AG10803 (cell line): Measurements from ENCODE around the gene DNMT3L.

Experiments used
- DNase-seq: peaks from one replicate; pipeline ENCODE4 v3.0.0; 2010; ENCODE audit warnings: low read depth
- H3K4me3 ChIP-seq: 2 replicates; pipeline ENCODE4 v1.5.1; 2011; ENCODE audit warnings: mild to moderate bottlenecking, low read length, control low read depth
- TF ChIP-seq, protein P1 (sequence below): conservative IDR thresholded peaks from 2 replicates; pipeline ENCODE4 v1.5.1; 2011; ENCODE audit warnings: mild to moderate bottlenecking, low read length, control low read depth, inconsistent platforms

DNMT3L gene

DNA sequence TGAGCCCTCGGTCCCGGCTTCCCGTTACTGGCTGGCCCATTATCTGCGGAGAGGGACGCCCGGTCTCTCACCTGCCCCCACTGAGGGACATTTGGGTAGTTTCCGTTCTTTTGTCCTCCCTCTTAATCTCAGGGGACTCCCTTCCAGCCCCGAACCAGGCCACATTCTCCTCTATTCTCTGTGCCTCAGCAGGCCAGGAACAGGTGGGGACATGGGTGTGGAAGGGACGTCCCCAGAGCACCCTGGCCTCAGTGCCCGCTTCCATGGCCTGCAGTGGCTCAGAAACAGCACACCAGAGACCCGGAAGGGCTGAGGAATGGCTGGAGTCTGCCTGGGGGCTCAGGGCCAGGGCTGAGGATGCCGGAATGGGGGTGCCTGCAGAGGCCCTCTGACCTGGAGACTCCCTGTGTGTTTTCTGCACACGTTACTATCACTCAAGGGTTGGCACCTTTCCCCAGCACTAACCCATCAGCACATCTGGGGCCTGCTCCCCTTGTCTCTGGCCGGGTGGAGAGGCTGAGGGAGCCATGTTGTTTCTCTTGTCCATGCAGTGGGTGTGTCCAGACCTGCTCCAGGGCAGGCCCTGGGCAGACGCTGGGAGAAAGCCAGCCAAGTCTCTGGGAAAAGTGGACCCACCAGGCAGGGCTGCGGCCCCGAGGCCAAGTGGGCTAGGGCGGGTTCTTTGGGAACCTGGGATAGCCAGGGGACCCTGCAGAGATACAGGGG, 10.0 kb upstream of the DNMT3L start:
- TF ChIP-seq, protein P1, sequence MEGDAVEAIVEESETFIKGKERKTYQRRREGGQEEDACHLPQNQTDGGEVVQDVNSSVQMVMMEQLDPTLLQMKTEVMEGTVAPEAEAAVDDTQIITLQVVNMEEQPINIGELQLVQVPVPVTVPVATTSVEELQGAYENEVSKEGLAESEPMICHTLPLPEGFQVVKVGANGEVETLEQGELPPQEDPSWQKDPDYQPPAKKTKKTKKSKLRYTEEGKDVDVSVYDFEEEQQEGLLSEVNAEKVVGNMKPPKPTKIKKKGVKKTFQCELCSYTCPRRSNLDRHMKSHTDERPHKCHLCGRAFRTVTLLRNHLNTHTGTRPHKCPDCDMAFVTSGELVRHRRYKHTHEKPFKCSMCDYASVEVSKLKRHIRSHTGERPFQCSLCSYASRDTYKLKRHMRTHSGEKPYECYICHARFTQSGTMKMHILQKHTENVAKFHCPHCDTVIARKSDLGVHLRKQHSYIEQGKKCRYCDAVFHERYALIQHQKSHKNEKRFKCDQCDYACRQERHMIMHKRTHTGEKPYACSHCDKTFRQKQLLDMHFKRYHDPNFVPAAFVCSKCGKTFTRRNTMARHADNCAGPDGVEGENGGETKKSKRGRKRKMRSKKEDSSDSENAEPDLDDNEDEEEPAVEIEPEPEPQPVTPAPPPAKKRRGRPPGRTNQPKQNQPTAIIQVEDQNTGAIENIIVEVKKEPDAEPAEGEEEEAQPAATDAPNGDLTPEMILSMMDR, result no peak
- DNase-seq, result no peak
- H3K4me3 ChIP-seq, result no peak overlapping the region

DNA sequence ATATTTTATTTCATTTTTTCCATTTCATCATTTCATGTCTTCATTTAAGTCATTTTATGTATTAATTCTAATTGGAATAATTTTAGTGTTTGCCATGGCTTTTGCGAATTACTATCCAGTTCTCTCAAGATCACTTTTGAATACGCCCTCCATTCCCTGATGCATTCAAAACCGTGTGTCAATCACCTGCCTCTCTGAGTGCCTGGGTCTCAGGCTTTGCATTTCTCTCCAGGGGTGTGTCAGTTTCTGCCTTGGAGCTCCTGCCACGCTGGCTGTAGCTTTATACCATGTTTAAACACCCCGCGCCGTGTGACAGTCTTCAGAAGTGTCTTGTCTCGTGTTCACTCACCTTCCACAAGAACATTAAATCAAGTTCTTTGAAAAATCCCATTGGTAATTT, 7.4 kb upstream of the DNMT3L start:
- no peak for DNase-seq
- H3K4me3 ChIP-seq, result no peak overlapping the region
- TF ChIP-seq, protein P1, result no peak

DNA sequence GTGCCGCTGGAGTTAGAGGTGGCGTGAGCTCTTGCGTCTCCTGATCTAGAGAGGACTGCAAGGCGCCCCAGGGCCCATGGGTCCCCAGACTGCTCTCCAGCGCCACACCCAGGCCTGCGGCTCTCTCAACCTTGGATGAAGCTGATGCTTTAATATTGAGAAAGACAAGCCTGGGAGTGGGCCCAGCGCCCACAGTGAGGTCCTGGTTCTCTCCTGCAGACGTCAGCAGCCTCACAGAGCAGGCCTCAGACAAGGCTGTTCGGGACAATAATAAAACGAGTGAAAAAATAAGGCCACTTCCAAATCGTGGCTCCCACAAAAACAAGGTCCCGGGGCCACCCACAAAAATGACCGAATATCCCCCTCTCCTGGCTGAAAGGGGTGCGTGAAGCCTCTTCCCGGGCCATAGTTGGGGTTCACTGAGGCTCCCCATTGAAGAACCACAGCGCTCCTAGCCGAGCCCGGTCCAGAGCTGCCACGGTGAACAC, 6.0 kb upstream of the DNMT3L start:
- DNase-seq, result no peak

DNA sequence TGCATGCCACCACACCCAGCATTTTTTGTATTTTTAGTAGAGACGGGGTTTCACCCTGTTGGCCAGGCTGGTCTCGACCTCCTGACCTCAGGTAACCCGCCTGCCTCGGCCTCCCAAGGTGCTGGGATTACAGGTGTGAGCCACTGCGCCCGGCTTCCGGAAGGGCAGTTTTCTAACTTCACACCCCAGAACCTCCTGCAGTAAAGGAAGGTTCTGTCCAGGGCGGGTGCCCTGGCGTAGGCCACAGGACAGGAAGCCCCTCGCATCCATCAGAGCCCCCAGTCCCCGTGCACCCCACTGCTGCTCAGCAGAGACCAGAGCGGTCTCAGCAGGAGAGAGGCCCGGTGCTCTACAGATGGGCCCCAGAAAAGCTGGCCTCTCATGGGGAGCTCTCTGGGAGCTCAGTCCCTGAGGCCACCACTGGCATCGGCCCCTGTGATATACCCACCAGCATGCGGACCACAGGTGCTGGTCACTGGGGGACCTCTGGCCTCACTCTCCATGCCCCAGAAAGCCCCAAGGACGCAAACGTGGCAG, 4.1 kb upstream of the DNMT3L start:
- no peak overlapping the region for H3K4me3 ChIP-seq
- TF ChIP-seq, protein P1, result no peak
- no peak for DNase-seq

More for the DNA sequence above, 6.0 kb upstream of the DNMT3L start:
- H3K4me3 ChIP-seq, result no peak overlapping the region
- TF ChIP-seq, protein P1, result no peak; the same call in 1 of the 2 replicates

DNA sequence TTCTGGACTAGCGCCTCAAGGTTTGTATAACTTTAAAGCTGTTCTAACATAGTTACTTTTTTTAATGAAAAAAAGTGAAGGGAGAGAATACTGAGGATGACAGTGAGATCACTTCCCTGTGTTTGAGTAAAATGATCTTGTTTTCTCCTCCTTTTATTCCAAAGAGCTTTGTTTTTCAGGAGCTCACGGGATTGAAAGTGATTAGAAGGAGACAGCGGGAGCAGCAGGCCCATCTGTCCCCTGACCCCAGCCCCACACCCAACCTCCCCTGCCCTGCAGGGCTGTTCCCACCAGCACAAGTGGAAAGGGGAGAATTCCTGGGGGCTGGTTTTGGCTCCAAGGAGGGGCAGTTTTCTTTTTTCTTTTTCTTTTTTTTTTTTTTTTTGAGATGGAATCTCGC, 2.1 kb upstream of the DNMT3L start:
- no peak overlapping the region for H3K4me3 ChIP-seq
- TF ChIP-seq, protein P1, result no peak
- no peak for DNase-seq

DNA sequence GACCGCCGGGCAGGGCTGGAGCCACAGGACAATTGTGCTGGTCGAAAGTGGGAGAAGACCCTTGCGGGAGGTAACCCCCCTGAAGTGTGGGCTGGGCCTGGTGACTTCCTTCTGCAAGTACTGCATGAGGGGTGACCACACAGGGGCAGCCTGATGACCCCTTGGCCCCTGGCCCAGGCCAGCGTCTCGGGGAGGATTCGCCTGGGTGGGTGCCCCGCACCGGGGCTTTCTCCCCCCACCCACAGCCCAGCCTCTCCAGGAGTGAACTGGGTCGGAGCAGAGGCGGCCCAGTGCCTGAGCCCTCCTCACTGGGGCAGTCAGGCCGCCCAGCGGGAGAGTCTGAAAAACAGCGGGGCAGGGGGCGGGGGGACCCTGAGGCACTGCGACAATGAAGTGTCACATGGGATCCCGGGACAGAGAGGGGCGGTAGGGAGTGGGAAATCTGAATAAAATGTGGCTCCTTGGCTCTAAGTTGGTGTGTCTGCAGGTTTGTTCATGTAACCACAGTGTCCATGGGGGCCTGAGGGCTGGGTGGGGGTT, 1.6 kb upstream of the DNMT3L start:
- no peak overlapping the region for H3K4me3 ChIP-seq
- TF ChIP-seq, protein P1, result no peak
- DNase-seq, result no peak
